ENCODE data around the gene NGFR. TPM values are rescaled to one million over a fixed set of nuclear protein-coding genes. Genes with fewer than 3 reads are reported as not detected.

The NGFR gene
- total RNA-seq, 1 experiment from 2014 or later: not detected

DNA sequence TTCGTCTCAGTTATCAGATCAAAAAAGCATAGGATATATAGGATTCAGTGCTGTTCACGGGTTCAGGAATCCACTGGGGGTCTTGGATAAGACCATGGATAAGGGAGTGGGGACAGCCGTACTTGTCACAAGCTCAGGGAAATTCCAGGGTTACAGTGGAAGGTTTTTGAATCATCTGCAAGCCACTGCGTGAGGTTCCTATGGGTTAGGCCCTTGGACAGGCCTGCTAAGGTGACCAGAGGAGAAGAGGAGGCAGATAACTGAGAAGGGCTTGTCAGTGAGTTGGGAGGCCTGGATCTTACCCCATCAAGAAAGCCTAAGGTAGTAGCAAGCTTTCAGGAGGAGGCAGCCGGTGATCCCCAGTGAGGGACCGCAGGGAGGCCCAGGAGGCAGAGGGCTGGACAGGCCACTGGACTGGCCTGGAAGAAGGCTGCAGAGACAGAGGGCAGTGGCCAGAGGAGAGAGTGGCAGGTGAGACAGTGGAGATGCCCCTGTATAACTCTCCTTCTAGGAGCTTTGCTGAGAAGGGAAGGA is 27.3 kb downstream of the NGFR start:
- Histone ChIP-seq H3K4me3 (ENCODE audit: low read length) (no peak overlapping the region), H3K4me2 (ENCODE audit: low read length) (no peak overlapping the region), H3K79me2 (ENCODE audit: low read length) (no peaks in the 10 kb centered on the region), H3K27ac (ENCODE audit: low read length) (no peak overlapping the region), H3K4me1 (ENCODE audit: insufficient read depth, low read length) (peaks cover 6% of the 10 kb centered on the region), H3K36me3 (ENCODE audit: low read depth, low read length) (no peaks in the 10 kb centered on the region), H4K20me1 (ENCODE audit: low read length) (no peaks in the 10 kb centered on the region), H3F3A (ENCODE audit: low read length, unreplicated experiment) (no peaks in the 10 kb centered on the region), H3K9ac (ENCODE audit: low read length) (no peak overlapping the region), H3K27me3 (ENCODE audit: low read length) (no peaks in the 10 kb centered on the region; the same call in 1 of the 2 replicates), H3K9me3 (ENCODE audit: low read length) (no peaks in the 10 kb centered on the region), H3K9me2 (replicated peaks; ENCODE audit: low read length) (no peaks in the 10 kb centered on the region), H2AFZ (ENCODE audit: low read length) (no peak overlapping the region)
- ATAC-seq (no peak), DNase-seq (no peak)
- BruUV-seq (replicated peaks): no TSS peak
- intact Hi-C loops (cut with micrococcal nuclease): no loop called here
- POLR2A ChIA-PET (ENCODE audit: unreplicated experiment): no interaction called here
- CTCF ChIA-PET: no interaction called here
- TF ChIP-seq EZH2 (IDR thresholded peaks at IDR 0.05; ENCODE audit: low read length, unreplicated experiment) (no peak), EZH2phosphoT487 (IDR thresholded peaks at IDR 0.05; ENCODE audit: borderline replicate concordance, low read length) (no peak), CTCF (conservative IDR thresholded peaks at IDR 0.05; ENCODE audit: low read depth, low read length) (no peak)

- Histone ChIP-seq H3K79me2 (ENCODE audit: low read length) (no peaks in the 10 kb centered on the region), H3K9me2 (replicated peaks; ENCODE audit: low read length) (no peaks in the 10 kb centered on the region), H3K4me2 (ENCODE audit: low read length) (no peak overlapping the region), H3K27me3 (ENCODE audit: low read length) (no peaks in the 10 kb centered on the region; the same call in 1 of the 2 replicates), H3K9me3 (ENCODE audit: low read length) (no peaks in the 10 kb centered on the region), H4K20me1 (ENCODE audit: low read length) (no peaks in the 10 kb centered on the region), H2AFZ (ENCODE audit: low read length) (no peak overlapping the region), H3K36me3 (ENCODE audit: low read depth, low read length) (no peaks in the 10 kb centered on the region), H3F3A (ENCODE audit: low read length, unreplicated experiment) (no peaks in the 10 kb centered on the region), H3K27ac (ENCODE audit: low read length) (no peak overlapping the region), H3K9ac (ENCODE audit: low read length) (no peak overlapping the region), H3K4me1 (ENCODE audit: insufficient read depth, low read length) (peaks cover 6% of the 10 kb centered on the region), H3K4me3 (ENCODE audit: low read length) (no peak overlapping the region)
- intact Hi-C loops (cut with micrococcal nuclease): no loop called here
- DNase-seq: no peak
- ChIA-PET POLR2A (ENCODE audit: unreplicated experiment) (interaction anchor here (0.6 kb wide), 1 partner anchor 32 kb away, joined by 3 read pairs; no protein-coding TSS in a partner anchor), CTCF (no interaction called here)
- BruUV-seq (replicated peaks): no TSS peak
- TF ChIP-seq CTCF (conservative IDR thresholded peaks at IDR 0.05; ENCODE audit: low read depth, low read length): no peak
- no peak for TF ChIP-seq EZH2 (IDR thresholded peaks at IDR 0.05; ENCODE audit: low read length, unreplicated experiment)
- no peak for TF ChIP-seq EZH2phosphoT487 (IDR thresholded peaks at IDR 0.05; ENCODE audit: borderline replicate concordance, low read length)
- no peak for ATAC-seq
Observed at GRCh38 chr17:49523196-49523595, 28.1 kb downstream of the NGFR start.

DNA sequence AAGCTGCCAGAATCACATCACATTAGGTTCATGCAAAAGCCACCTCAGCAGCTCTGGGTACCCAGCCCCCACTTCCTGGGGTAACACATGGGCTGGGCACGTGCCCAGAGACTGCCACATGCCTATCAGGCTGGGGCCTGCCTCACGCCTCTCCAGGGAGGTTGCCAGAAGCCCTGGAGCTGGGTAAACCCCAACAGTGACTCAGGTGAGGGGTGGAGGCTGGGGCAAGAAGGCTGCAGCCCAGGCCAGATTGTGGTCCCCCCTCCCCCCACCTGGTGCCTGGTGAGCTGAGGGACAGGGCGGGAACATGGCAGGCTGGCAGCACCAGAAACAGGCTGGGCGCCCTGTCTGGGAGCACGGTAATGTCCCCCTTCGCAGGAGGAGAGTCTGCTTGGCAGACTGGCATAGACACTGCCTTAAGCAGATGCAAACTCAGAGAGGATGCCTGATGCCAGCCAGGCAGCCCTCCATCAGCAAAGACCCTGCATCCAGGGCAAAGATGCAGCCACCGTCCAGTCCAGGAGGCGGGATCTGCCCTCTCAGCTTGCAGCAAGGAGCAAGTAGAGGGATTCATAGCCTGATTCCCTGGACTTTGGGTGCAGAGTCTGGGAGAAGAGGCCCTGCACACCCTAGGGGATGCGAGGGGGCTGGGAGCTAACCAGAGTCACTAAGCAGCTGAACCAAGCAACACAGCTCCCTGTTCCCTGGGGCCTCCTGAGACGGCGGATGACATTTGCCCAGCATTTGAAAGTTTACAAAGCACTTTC is 28.8 kb downstream of the NGFR start:
- DNase-seq (peak; percentile 50), ATAC-seq (peak; percentile 48)
- H3K9me3 ChIP-seq (ENCODE audit: low read length): no peaks in the 10 kb centered on the region
- H3K4me2 ChIP-seq (ENCODE audit: low read length): no peak overlapping the region
- no peak overlapping the region for H3K4me3 ChIP-seq (ENCODE audit: low read length)
- POLR2A ChIA-PET (ENCODE audit: unreplicated experiment): interaction anchor here (0.6 kb wide), 1 partner anchor 21 kb away, joined by 3 read pairs; no protein-coding TSS in a partner anchor
- no peak overlapping the region for H3K9ac ChIP-seq (ENCODE audit: low read length)
- no peaks in the 10 kb centered on the region for H4K20me1 ChIP-seq (ENCODE audit: low read length)
- TF ChIP-seq EZH2phosphoT487 (IDR thresholded peaks at IDR 0.05; ENCODE audit: borderline replicate concordance, low read length) (peak; percentile 43; the same call in 1 of the 2 replicates), CTCF (conservative IDR thresholded peaks at IDR 0.05; ENCODE audit: low read depth, low read length) (no peak), EZH2 (IDR thresholded peaks at IDR 0.05; ENCODE audit: low read length, unreplicated experiment) (no peak)
- H3K79me2 ChIP-seq (ENCODE audit: low read length): no peaks in the 10 kb centered on the region
- no TSS peak for BruUV-seq (replicated peaks)
- H3K27ac ChIP-seq (ENCODE audit: low read length): no peak overlapping the region
- H2AFZ ChIP-seq (ENCODE audit: low read length): no peak overlapping the region
- no peaks in the 10 kb centered on the region for H3F3A ChIP-seq (ENCODE audit: low read length, unreplicated experiment)
- no peaks in the 10 kb centered on the region for H3K36me3 ChIP-seq (ENCODE audit: low read depth, low read length)
- intact Hi-C loops (cut with micrococcal nuclease): no loop called here
- H3K4me1 ChIP-seq (ENCODE audit: insufficient read depth, low read length): peaks cover 6% of the 10 kb centered on the region
- H3K27me3 ChIP-seq (ENCODE audit: low read length): peaks cover 4% of the 10 kb centered on the region; the same call in 1 of the 2 replicates
- CTCF ChIA-PET: no interaction called here
- H3K9me2 ChIP-seq (replicated peaks; ENCODE audit: low read length): no peaks in the 10 kb centered on the region
